BJ (cell line): ENCODE measurements around the gene RUNX1. TPM values are rescaled to one million over a fixed set of nuclear protein-coding genes. Genes with fewer than 3 reads are reported as not detected.

Experiments
- CTCF ChIA-PET: fragments of 350-600 bp; formaldehyde crosslinking; extraction: SDS; loops from one replicate; lab custom pipeline; 2021; ENCODE audit warnings: antibody characterized with exemption, inconsistent platforms; lab: Yijun Ruan, JAX
- POLR2A ChIA-PET: fragments of 300-600 bp; sonication (Branson Sonifier 250); formaldehyde crosslinking; extraction: SDS; loops from one replicate; lab custom pipeline; 2021; ENCODE audit warnings: antibody characterized with exemption; lab: Charles Lee
- DNase-seq: peaks from one replicate; pipeline ENCODE4 v3.0.0-alpha.2; 2011; ENCODE audit warnings: low read depth
- H3K27me3 ChIP-seq: 2 replicates; pipeline ENCODE4 v1.6.0; 2011; ENCODE audit warnings: low read length; ENCODE audit not compliant: control insufficient read depth, insufficient read depth
- H3K36me3 ChIP-seq: 2 replicates; pipeline ENCODE4 v1.5.1; 2011; ENCODE audit warnings: low read length; ENCODE audit not compliant: control insufficient read depth, insufficient read depth
- H3K4me3 ChIP-seq: 2 replicates; pipeline ENCODE4 v1.5.1; 2011; ENCODE audit warnings: low read depth, mild to moderate bottlenecking, control low read depth, low read length
- polyA plus RNA-seq: library from polyadenylated mRNA; depleted of rRNA; stranded (reverse); fragments of >200 nt; gene quantifications from 2 replicates; pipeline ENCODE4 v1.2.3, GENCODE V29; 2011
- TF ChIP-seq, protein P1 (sequence below): IDR thresholded peaks from 2 replicates; pipeline ENCODE4 v1.5.1; 2011; ENCODE audit warnings: low read depth, mild to moderate bottlenecking, control low read depth, inconsistent platforms, low read length, moderate library complexity; ENCODE audit not compliant: insufficient read depth

Gene RUNX1
- polyA plus RNA-seq, 1 experiment, result 36.1 TPM

DNA sequence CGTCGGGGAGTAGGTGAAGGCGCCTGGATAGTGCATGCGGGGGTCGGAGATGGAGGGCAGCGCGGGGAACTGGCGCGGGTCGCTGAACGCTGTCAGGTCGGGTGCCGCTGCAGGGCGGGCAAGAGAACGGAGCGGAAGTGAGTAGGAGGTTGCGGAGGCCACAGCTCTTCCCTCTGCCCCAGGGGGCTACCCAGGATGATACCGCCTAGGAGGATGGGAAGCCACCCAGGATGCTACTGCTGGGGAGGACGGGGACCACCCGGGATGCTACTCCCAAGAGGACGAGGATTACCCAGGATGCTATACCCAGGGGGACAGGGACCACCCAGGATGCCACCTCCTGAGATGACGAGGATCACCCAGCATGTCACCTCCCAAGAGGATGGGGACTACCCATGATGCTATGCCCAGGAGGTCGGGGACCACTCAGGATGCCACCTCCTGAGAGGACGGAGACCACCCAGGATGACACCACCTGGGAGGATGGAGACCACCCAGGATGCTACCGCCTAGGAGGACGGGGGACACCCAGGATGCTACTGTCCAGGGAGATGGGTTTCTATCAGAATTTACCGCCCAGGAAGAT is 256.5 kb downstream of the RUNX1 start:
- no peak for DNase-seq
- ChIA-PET CTCF (no interaction called here), POLR2A (no interaction called here)
- Histone ChIP-seq H3K4me3 (no peak overlapping the region), H3K36me3 (peaks cover 21% of the 10 kb centered on the region), H3K27me3 (no peaks in the 10 kb centered on the region)
- TF ChIP-seq, protein P1, sequence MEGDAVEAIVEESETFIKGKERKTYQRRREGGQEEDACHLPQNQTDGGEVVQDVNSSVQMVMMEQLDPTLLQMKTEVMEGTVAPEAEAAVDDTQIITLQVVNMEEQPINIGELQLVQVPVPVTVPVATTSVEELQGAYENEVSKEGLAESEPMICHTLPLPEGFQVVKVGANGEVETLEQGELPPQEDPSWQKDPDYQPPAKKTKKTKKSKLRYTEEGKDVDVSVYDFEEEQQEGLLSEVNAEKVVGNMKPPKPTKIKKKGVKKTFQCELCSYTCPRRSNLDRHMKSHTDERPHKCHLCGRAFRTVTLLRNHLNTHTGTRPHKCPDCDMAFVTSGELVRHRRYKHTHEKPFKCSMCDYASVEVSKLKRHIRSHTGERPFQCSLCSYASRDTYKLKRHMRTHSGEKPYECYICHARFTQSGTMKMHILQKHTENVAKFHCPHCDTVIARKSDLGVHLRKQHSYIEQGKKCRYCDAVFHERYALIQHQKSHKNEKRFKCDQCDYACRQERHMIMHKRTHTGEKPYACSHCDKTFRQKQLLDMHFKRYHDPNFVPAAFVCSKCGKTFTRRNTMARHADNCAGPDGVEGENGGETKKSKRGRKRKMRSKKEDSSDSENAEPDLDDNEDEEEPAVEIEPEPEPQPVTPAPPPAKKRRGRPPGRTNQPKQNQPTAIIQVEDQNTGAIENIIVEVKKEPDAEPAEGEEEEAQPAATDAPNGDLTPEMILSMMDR, result no peak

DNA sequence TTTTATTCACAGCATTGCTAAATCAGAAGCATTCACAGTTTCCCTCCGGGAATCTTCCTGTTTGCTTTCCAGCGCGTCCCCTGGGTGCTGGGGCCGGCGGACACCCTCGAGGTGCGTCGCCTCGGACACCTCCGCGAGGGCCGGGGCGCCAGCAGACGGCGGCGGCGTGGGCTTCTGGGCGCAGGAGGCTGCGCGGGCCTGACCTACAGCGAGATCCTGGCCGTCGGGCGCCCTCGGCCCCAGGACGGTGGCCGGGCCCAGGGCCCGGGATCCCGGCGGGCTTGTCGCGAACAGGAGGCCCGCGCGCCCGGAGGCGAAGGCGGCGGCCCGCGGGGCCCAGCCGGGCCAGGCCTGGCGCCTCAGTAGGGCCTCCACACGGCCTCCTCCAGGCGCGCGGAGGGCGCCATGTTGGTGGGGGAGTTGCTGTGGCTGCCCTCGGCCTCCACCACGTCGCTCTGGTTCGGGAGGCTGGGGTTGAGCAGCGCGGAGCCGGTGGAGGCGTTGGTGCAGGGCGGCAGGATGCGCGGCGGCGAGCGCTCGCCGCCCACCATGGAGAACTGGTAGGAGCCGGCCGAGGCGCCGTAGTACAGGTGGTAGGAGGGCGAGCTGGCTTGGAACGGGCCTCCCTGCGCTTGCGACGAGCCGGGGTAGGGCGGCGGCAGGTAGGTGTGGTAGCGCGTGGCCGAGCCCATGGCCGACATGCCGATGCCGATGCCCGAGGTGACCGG is 257.2 kb downstream of the RUNX1 start:
- CTCF ChIA-PET, result interaction anchor here (1.0 kb wide), 1 partner anchor 46 kb away, joined by 3 read pairs; no protein-coding TSS in a partner anchor
- Histone ChIP-seq H3K36me3 (peaks cover 17% of the 10 kb centered on the region), H3K4me3 (no peak overlapping the region), H3K27me3 (no peaks in the 10 kb centered on the region)
- TF ChIP-seq, protein P1, result no peak
- DNase-seq, result no peak
- POLR2A ChIA-PET, result no interaction called here

DNA sequence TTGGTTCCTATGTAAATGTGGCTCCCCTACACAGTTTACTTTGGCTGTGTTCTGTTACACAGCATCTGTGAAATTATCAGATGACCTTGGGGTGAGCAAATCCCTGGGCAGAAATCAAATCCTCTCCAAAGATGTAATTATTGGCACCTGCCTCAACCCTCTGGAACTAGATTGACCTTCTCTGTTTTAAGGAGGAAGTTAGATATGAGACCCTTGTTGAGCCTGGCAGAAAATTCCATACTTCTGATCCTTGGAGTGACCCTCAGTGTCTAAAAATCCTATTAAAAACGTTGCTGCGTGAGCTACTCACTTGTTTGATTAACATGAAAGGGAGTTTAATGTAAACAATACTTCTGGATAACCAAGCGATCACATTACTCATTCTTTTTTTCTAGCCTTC is 258.3 kb downstream of the RUNX1 start:
- no peak for DNase-seq
- ChIA-PET CTCF (interaction anchor here (1.0 kb wide), 1 partner anchor 45 kb away, joined by 3 read pairs; no protein-coding TSS in a partner anchor), POLR2A (no interaction called here)

DNA sequence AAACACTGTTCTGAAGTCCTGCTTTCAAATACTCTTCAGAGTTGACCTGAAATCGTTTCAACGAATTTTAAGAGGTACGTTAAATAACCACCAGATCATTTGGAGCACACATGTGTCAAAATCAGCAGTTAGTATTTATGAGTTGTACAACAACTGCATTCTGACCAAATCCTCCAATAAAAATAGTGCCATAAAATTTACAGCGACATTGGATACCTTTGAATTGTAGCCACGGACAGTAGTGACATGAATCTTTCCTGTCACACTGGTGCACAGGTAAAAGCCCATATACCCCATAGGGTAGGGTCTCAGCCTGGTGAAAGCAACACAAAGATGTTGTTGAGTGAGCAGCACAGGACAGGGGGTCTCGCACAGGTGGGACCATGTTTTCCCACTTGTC is 258.8 kb downstream of the RUNX1 start:
- TF ChIP-seq, protein P1, result no peak
- Histone ChIP-seq H3K4me3 (no peak overlapping the region), H3K36me3 (peaks cover 14% of the 10 kb centered on the region), H3K27me3 (no peaks in the 10 kb centered on the region)
- DNase-seq, result no peak
- CTCF ChIA-PET, result no interaction called here
- POLR2A ChIA-PET, result no interaction called here

More for the DNA sequence above, 258.3 kb downstream of the RUNX1 start:
- TF ChIP-seq, protein P1, result no peak
- no peaks in the 10 kb centered on the region for H3K27me3 ChIP-seq
- H3K36me3 ChIP-seq, result peaks cover 16% of the 10 kb centered on the region
- H3K4me3 ChIP-seq, result no peak overlapping the region

DNA sequence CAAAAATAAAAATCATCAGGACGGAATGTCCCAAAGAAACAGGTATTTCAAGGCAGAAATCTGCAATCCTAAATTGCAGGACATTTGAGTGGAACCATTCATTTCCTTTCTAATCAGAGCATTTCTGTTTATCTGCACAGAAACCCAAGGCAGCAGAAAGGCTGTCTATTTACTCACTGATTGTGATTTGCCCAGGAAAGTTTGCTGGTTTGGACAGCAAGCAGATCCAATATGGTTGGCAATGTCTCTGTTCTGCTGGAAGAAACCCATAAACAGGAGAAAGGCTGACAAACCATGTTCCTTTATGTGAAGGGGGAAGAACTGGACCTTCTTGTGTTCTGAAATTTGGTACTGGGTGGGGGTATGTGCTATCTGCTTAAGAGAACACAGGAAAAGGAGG is 260.2 kb downstream of the RUNX1 start:
- POLR2A ChIA-PET, result no interaction called here
- CTCF ChIA-PET, result no interaction called here
- DNase-seq, result no peak
- Histone ChIP-seq H3K36me3 (peaks cover 12% of the 10 kb centered on the region), H3K27me3 (no peaks in the 10 kb centered on the region), H3K4me3 (no peak overlapping the region)
- TF ChIP-seq, protein P1, result no peak
